Pulmonary artery endothelial cell (primary cell): ENCODE data around the gene TSFM. TPM values are rescaled to one million over a fixed set of nuclear protein-coding genes. Genes with fewer than 3 reads are reported as not detected.

ENCODE experiments used
- DNase-seq: peaks from one replicate; pipeline ENCODE4 v3.0.0-alpha.2; 2011; ENCODE audit warnings: low read depth, low spot score
- total RNA-seq: library from RNA; depleted of rRNA; stranded (reverse); fragments of >200 nt; gene quantifications from 2 replicates; pipeline ENCODE4 v1.2.3, GENCODE V29; 2014

The TSFM gene
- total RNA-seq, 1 donor from 2014 or later: 26.0 TPM

- no peak for DNase-seq
Measured at GRCh38 chr12:57745485-57745881, 37.1 kb upstream of the TSFM start.

- no peak for DNase-seq
Measured at GRCh38 chr12:57746025-57746424, 36.6 kb upstream of the TSFM start.

GRCh38 chr12:57749061-57749460, 33.5 kb upstream of the TSFM start:
- DNase-seq: no peak

- DNase-seq: no peak
Measured at GRCh38 chr12:57750561-57751431, 31.8 kb upstream of the TSFM start.

- no peak for DNase-seq
Measured at GRCh38 chr12:57751432-57751787, 31.2 kb upstream of the TSFM start.

- DNase-seq: peak; percentile 99
Measured at GRCh38 chr12:57751788-57752667, 30.6 kb upstream of the TSFM start, which contains the start of gene CDK4. Gene CDK4, minus strand, starts transcription at chr12:57752310. Its CDS starts 593 bp downstream, at chr12:57751717.

- no peak for DNase-seq
Measured at GRCh38 chr12:57752668-57753000, 30.0 kb upstream of the TSFM start.

- no peak for DNase-seq
Measured at GRCh38 chr12:57753756-57754337, 28.7 kb upstream of the TSFM start.

- no peak for DNase-seq
Measured at GRCh38 chr12:57754411-57755193, 28.0 kb upstream of the TSFM start, which contains the start of gene MARCHF9. Gene MARCHF9, plus strand, starts transcription at chr12:57755103. Its CDS starts 426 bp downstream, at chr12:57755529.

- DNase-seq: no peak
Measured at GRCh38 chr12:57755194-57755453, 27.5 kb upstream of the TSFM start.

- no peak for DNase-seq
Measured at GRCh38 chr12:57755454-57756372, 26.9 kb upstream of the TSFM start.

GRCh38 chr12:57756406-57757341, 25.9 kb upstream of the TSFM start:
- no peak for DNase-seq

- no peak for DNase-seq
Measured at GRCh38 chr12:57757771-57758170, 24.8 kb upstream of the TSFM start.

- no peak for DNase-seq
Measured at GRCh38 chr12:57758552-57759359, 23.8 kb upstream of the TSFM start.

- DNase-seq: no peak
Measured at GRCh38 chr12:57759360-57759980, 23.1 kb upstream of the TSFM start.

GRCh38 chr12:57760347-57760982, 22.1 kb upstream of the TSFM start:
- no peak for DNase-seq

- no peak for DNase-seq
Measured at GRCh38 chr12:57761391-57761998, 21.1 kb upstream of the TSFM start.
